HFFc6 (cell line): ENCODE measurements around the gene JOSD2. TPM values are rescaled to one million over a fixed set of nuclear protein-coding genes. Genes with fewer than 3 reads are reported as not detected.
"Not testable (repeated sequence)": the region's sequence is repeated elsewhere in the genome, so short reads cannot be mapped to it uniquely, and the experiment has no call there.

Experiments used
- DNase-seq: peaks from one replicate; pipeline ENCODE4 v3.0.0-alpha.2; 2018
- H3K27ac Mint-ChIP-seq: 2 replicates; pipeline ENCODE4 v1.8.0; 2020; ENCODE audit warnings: mild to moderate bottlenecking, mixed read lengths
- H3K27me3 Mint-ChIP-seq: 2 replicates; pipeline ENCODE4 v1.8.0; 2021; ENCODE audit warnings: mild to moderate bottlenecking, moderate library complexity, mixed read lengths; ENCODE audit not compliant: insufficient read depth
- H3K36me3 Mint-ChIP-seq: 2 replicates; pipeline ENCODE4 v1.8.0; 2021; ENCODE audit warnings: low read depth, mixed read lengths
- H3K4me1 Mint-ChIP-seq: 2 replicates; pipeline ENCODE4 v1.8.0; 2020; ENCODE audit warnings: low read depth, mixed read lengths
- H3K4me3 Mint-ChIP-seq: 2 replicates; pipeline ENCODE4 v1.8.0; 2020; ENCODE audit warnings: mild to moderate bottlenecking, moderate library complexity, mixed read lengths
- H3K9me3 Mint-ChIP-seq: 2 replicates; pipeline ENCODE4 v1.8.0; 2020; ENCODE audit warnings: mild to moderate bottlenecking, mixed read lengths
- total RNA-seq, 6 experiments: library from RNA; stranded (reverse); fragmentation: NEBNext Ultra II Directional; extraction: Animal tissue kit (Norgen Biotek cat#: 25700); gene quantifications; 2 replicates in 1 of 6; 3 replicates in 5 of 6; pipeline ENCODE4 v1.2.3, GENCODE V29; 2021
- TF ChIP-seq, protein P1 (sequence below): fragments of 200-600 bp; sonication (generic); IDR thresholded peaks from 2 replicates; pipeline ENCODE4 v1.5.0; 2021; ENCODE audit warnings: antibody characterized with exemption, mild to moderate bottlenecking

Gene JOSD2
- total RNA-seq, 6 experiments from 2014 or later: 62.7 to 86.3 (median 72.8) TPM

DNA sequence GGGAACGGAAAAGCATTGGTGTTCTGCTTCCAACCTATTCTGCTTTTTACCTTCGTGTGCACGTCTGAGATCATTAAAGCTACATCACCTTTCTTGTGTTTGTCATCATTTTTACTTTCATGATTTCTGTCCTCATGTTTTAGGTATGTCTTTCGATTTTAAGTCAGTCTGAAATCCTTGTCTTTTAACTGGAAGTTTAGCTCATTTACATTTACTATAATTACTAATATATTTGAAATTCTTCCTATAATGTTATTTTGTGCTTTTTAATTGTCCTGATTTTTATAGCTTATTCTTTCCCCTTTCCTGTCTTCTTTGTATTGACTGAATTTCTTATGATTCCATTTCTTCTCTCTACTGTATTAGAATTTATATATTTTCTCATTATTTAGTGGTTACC is 22.0 kb upstream of the JOSD2 start:
- Mint-ChIP-seq H3K4me3 (no peak overlapping the region), H3K27ac (no peak overlapping the region), H3K36me3 (peaks cover 10% of the 10 kb centered on the region; the same call in 1 of the 2 replicates), H3K4me1 (no peaks in the 10 kb centered on the region; the same call in 1 of the 2 replicates), H3K9me3 (peaks cover 20% of the 10 kb centered on the region), H3K27me3 (peaks cover 19% of the 10 kb centered on the region)
- TF ChIP-seq, protein P1, sequence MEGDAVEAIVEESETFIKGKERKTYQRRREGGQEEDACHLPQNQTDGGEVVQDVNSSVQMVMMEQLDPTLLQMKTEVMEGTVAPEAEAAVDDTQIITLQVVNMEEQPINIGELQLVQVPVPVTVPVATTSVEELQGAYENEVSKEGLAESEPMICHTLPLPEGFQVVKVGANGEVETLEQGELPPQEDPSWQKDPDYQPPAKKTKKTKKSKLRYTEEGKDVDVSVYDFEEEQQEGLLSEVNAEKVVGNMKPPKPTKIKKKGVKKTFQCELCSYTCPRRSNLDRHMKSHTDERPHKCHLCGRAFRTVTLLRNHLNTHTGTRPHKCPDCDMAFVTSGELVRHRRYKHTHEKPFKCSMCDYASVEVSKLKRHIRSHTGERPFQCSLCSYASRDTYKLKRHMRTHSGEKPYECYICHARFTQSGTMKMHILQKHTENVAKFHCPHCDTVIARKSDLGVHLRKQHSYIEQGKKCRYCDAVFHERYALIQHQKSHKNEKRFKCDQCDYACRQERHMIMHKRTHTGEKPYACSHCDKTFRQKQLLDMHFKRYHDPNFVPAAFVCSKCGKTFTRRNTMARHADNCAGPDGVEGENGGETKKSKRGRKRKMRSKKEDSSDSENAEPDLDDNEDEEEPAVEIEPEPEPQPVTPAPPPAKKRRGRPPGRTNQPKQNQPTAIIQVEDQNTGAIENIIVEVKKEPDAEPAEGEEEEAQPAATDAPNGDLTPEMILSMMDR: no peak
- DNase-seq: no peak

DNA sequence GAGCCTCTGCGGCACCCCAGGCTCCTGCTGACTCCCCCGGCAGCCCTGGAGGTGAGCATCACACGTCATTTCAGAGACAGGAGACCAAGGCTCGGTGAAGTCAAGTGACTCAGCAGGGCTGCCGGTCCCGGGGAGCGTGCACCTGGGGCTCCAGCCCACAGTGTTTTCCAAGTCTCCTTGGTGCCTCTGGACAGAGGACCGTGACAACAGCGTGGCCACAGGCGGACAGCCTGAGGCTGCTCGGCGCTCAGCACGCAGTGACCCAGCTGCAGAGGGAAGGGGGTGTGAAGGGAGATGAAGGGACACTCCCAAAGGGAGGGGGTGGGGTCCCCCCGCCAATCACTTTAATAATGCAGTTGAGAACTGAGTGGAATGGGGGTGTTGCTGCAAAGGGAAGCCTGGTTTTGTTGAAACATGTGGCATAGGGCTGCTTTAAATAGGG is 20.2 kb upstream of the JOSD2 start:
- H3K4me3 Mint-ChIP-seq: no peak overlapping the region
- no peak overlapping the region for H3K27ac Mint-ChIP-seq
- TF ChIP-seq, protein P1: no peak
- peaks cover 10% of the 10 kb centered on the region; the same call in 1 of the 2 replicates for H3K36me3 Mint-ChIP-seq
- peaks cover 20% of the 10 kb centered on the region for H3K9me3 Mint-ChIP-seq
- no peaks in the 10 kb centered on the region for H3K4me1 Mint-ChIP-seq
- no peak for DNase-seq
- H3K27me3 Mint-ChIP-seq: peaks cover 15% of the 10 kb centered on the region

DNA sequence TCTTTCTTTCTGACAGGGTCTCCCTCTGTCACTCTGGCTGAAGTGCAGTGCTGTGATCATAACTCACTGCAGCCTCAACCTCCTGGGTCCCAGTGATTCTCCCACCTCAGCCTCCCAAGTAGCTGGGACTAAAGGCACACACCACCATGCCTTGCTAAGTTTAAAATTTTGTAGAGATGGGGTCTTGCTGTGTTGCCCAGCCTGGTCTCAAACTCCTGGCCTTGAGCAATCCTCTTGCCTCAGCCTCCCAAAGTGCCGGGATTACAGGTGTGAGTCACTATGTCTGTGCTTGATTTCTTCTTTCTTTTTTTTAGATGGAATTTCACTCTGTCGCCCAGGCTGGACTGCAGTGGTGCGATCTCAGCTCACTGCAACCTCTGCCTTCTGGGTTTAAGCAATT is 17.1 kb upstream of the JOSD2 start:
- H3K36me3 Mint-ChIP-seq, H3K9me3 Mint-ChIP-seq, DNase-seq, H3K4me3 Mint-ChIP-seq, H3K4me1 Mint-ChIP-seq, H3K27ac Mint-ChIP-seq: not testable (repeated sequence)
- peaks cover 13% of the 10 kb centered on the region for H3K27me3 Mint-ChIP-seq

DNA sequence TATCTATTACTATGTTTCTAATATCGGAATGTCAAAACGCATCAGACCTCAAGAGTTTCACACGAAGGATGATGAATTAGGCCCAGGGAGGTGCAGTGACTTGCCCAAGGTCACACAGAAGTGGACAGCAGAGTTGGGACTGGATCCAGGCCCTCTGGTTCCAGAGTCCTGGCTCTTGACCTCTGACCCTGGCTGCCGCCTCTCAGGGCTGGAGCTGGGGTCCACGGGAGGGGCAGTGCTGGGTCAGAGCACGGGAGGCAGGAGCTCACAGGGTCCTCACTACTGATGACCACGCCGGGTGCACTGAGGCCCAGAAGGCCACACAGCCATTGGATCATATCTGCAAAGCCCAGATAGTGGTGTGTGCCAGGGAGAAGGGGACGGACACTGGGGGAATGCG is 11.9 kb upstream of the JOSD2 start:
- H3K36me3 Mint-ChIP-seq: no peaks in the 10 kb centered on the region
- TF ChIP-seq, protein P1: no peak
- peaks cover 5% of the 10 kb centered on the region; the same call in 1 of the 2 replicates for H3K9me3 Mint-ChIP-seq
- no peak overlapping the region for H3K27ac Mint-ChIP-seq
- no peaks in the 10 kb centered on the region; the same call in none of the 2 replicates for H3K27me3 Mint-ChIP-seq
- no peaks in the 10 kb centered on the region for H3K4me1 Mint-ChIP-seq
- H3K4me3 Mint-ChIP-seq: no peak overlapping the region
- DNase-seq: no peak

DNA sequence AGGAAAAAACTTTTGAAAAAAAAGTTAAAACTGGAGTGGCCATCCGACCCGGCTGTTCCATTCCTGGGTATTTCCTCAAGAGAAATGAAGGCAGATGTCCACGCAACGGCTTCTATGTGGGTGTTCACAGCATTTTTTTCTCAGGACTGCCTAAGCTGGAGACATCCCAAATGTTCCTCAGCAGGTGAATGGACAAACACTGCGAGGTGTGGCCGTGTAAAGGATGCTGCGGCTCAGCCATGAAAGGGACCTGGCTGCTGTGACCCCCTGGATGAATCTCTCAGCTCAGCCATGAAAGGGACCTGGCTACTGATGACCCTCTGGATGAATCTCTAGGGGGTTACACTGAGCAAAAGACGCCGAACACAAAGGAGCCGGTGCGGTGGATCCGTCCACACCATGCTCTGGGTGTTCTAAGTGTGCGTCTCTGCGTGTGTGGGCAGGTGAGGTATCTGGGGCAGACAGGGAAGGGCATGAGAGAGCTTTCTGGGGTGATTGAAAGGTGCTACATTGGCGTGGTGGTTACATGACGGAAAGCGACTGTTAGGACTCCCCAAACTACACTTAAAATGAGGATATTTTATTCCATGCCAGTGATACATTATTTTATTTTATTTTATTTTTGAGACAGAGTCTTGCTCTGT is 10.0 kb upstream of the JOSD2 start:
- no peak for DNase-seq
- TF ChIP-seq, protein P1: no peak
- no peaks in the 10 kb centered on the region for H3K36me3 Mint-ChIP-seq
- no peak overlapping the region for H3K27ac Mint-ChIP-seq
- H3K4me1 Mint-ChIP-seq: no peaks in the 10 kb centered on the region
- H3K4me3 Mint-ChIP-seq: no peak overlapping the region
- no peaks in the 10 kb centered on the region; the same call in none of the 2 replicates for H3K27me3 Mint-ChIP-seq
- peaks cover 5% of the 10 kb centered on the region; the same call in 1 of the 2 replicates for H3K9me3 Mint-ChIP-seq

DNA sequence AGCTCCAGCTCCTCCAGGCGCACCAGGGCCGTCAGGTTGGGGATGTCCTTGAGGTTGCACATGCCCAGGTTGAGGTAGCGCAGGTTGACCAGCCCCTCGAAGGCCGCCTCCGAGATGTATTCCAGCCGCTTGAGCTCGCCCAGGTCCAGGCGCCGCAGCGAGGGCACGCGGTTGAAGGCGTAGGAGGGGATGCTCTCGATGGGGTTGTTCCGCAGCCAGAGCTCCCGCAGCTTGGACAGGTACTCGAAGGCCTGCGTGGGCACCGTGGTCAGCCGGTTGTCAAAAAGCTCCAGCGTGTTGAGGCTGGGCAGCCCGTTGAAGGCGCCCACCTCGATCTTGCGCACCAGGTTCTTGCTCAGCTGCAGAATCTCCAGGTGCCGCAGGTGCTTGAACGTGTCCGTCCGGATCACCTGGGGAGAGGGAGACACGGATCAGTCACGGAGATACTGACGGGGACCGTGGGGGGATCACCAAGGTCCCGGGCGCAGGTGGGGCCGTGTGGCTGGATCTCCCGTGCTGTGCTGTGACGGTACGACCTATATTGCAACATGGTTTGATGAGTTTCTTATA is 8.1 kb upstream of the JOSD2 start:
- TF ChIP-seq, protein P1: no peak
- no peak for DNase-seq
- H3K27me3 Mint-ChIP-seq: peaks cover 4% of the 10 kb centered on the region; the same call in 1 of the 2 replicates
- no peak overlapping the region for H3K4me3 Mint-ChIP-seq
- H3K36me3 Mint-ChIP-seq: no peaks in the 10 kb centered on the region
- H3K9me3 Mint-ChIP-seq: peaks cover 5% of the 10 kb centered on the region; the same call in 1 of the 2 replicates
- no peaks in the 10 kb centered on the region for H3K4me1 Mint-ChIP-seq
- no peak overlapping the region for H3K27ac Mint-ChIP-seq
